Smooth muscle cell of the coronary artery (primary cell): Measurements from ENCODE around the gene TMIGD1. TPM values are rescaled to one million over a fixed set of nuclear protein-coding genes. Genes with fewer than 3 reads are reported as not detected.

Experiments used
- total RNA-seq: library from RNA; depleted of rRNA; stranded (reverse); fragments of >200 nt; gene quantifications from 2 replicates; pipeline ENCODE4 v1.2.3, GENCODE V29; 2014; ENCODE audit warnings: low replicate concordance

TMIGD1 gene
- total RNA-seq = not detected in 2 replicates

GRCh38 chr17:30333503-30334360 is at the start of gene TMIGD1:
Gene TMIGD1, minus strand, starts transcription at chr17:30334057. Its CDS starts 1,924 bp downstream, at chr17:30332133.

GRCh38 chr17:30378825-30379302 is 45.0 kb upstream of the TMIGD1 start, which contains the start of gene CPD:
Gene CPD, plus strand, starts transcription at chr17:30378927. Its CDS starts 54 bp downstream, at chr17:30378981.

GRCh38 chr17:30291543-30292285 is 42.1 kb downstream of the TMIGD1 start, which contains the start of gene BLMH:
Gene BLMH, minus strand, starts transcription at chr17:30291944. Its CDS starts 125 bp downstream, at chr17:30291819.

Other genes starting within 250 kb of the TMIGD1 start
- 7.1 and 8.5 TPM in 2 replicates for gene NSRP1, start 217.2 kb downstream of the TMIGD1 start, total RNA-seq
- gene SLC6A4, start 98.4 kb downstream of the TMIGD1 start, total RNA-seq = 0.90 TPM in 1 of 2 replicates, not detected in the other
- 28.5 and 41.8 TPM in 2 replicates for gene BLMH, start 42.1 kb downstream of the TMIGD1 start, total RNA-seq
- gene CPD, start 44.9 kb upstream of the TMIGD1 start, total RNA-seq = 63.4 and 105 TPM in 2 replicates
- gene GOSR1, start 143.4 kb upstream of the TMIGD1 start, total RNA-seq = 28.0 and 47.6 TPM in 2 replicates